Chondrocyte (in vitro differentiated cells): ENCODE results near the gene MED13L. TPM values are rescaled to one million over a fixed set of nuclear protein-coding genes. Genes with fewer than 3 reads are reported as not detected.

Experiments
- DNase-seq: peaks from one replicate; pipeline ENCODE4 v3.0.0; 2021; ENCODE audit warnings: mixed read lengths, low spot score
- H3K27ac Mint-ChIP-seq: one replicate; pipeline ENCODE4 v1.8.0; 2021; ENCODE audit warnings: mild to moderate bottlenecking, moderate library complexity, mixed read lengths; ENCODE audit not compliant: unreplicated experiment
- H3K27me3 Mint-ChIP-seq: 2 replicates; pipeline ENCODE4 v1.8.0; 2021; ENCODE audit warnings: low read depth, mixed read lengths
- H3K36me3 Mint-ChIP-seq: 2 replicates; pipeline ENCODE4 v1.8.0; 2021; ENCODE audit warnings: low read depth, mixed read lengths
- H3K4me1 Mint-ChIP-seq: 2 replicates; pipeline ENCODE4 v1.8.0; 2021; ENCODE audit warnings: low read depth, mild to moderate bottlenecking, mixed read lengths
- H3K4me3 Mint-ChIP-seq: one replicate; pipeline ENCODE4 v1.8.0; 2021; ENCODE audit warnings: mild to moderate bottlenecking, moderate library complexity, mixed read lengths; ENCODE audit not compliant: unreplicated experiment
- H3K9me3 Mint-ChIP-seq: 2 replicates; pipeline ENCODE4 v1.8.0; 2021; ENCODE audit warnings: low read depth, mixed read lengths
- total RNA-seq: library from RNA; stranded (reverse); gene quantifications from 3 replicates; pipeline ENCODE4 v1.2.1, GENCODE V29; 2021
- TF ChIP-seq, protein P1 (sequence below): fragments of 200-600 bp; sonication (generic); IDR thresholded peaks from 2 replicates; pipeline ENCODE4 v1.5.0; 2021; ENCODE audit warnings: antibody characterized with exemption, mild to moderate bottlenecking, moderate library complexity

MED13L gene
- total RNA-seq, 1 donor from 2014 or later, result 162 TPM

DNA sequence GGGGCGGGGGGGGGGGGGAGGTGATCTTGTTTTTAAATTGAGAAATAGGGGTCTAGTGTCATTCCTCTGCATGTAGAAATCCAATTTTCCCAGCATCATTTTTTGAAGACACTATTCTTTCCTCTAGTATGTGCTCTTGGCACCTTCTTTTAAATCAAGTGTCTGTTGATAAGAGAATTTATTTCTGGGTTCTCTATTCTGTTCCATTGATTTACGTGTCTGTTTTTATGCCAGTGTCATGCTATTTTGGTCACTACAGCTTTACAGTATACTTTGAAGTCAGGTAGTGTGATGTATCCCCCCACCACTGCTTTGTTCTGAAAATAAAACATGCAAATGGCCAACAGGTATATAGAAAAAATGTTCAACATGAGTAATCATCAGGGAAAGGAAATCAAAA is 252.7 kb downstream of the MED13L start:
- Mint-ChIP-seq H3K4me3 (no peak overlapping the region), H3K4me1 (peaks cover 33% of the 10 kb centered on the region), H3K27ac (no peak overlapping the region), H3K9me3 (no peaks in the 10 kb centered on the region), H3K36me3 (no peaks in the 10 kb centered on the region), H3K27me3 (no peaks in the 10 kb centered on the region)
- TF ChIP-seq, protein P1, sequence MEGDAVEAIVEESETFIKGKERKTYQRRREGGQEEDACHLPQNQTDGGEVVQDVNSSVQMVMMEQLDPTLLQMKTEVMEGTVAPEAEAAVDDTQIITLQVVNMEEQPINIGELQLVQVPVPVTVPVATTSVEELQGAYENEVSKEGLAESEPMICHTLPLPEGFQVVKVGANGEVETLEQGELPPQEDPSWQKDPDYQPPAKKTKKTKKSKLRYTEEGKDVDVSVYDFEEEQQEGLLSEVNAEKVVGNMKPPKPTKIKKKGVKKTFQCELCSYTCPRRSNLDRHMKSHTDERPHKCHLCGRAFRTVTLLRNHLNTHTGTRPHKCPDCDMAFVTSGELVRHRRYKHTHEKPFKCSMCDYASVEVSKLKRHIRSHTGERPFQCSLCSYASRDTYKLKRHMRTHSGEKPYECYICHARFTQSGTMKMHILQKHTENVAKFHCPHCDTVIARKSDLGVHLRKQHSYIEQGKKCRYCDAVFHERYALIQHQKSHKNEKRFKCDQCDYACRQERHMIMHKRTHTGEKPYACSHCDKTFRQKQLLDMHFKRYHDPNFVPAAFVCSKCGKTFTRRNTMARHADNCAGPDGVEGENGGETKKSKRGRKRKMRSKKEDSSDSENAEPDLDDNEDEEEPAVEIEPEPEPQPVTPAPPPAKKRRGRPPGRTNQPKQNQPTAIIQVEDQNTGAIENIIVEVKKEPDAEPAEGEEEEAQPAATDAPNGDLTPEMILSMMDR, result no peak
- DNase-seq, result no peak

DNA sequence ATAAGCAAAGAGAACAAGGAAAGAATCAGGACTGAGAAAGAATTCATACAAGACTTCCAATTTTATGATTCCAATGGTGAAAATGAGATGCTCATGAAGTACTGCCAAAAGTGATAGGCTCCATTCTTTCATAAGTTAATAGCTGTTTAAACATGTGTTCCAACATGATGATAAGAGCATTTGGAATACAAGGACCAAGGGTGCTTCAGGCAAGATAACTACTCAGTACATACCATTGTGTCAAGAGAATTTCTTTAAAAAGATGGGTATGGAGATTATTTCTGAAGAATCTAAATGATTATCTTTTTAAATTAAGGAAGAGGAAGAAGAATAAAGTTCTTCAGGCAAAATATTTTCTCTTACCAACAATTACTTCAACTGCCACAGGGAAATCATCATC is 258.1 kb downstream of the MED13L start:
- Mint-ChIP-seq H3K4me3 (no peak overlapping the region), H3K27ac (no peak overlapping the region), H3K36me3 (peaks cover 19% of the 10 kb centered on the region), H3K27me3 (no peaks in the 10 kb centered on the region), H3K4me1 (peaks cover 37% of the 10 kb centered on the region), H3K9me3 (no peaks in the 10 kb centered on the region)
- DNase-seq, result no peak
- TF ChIP-seq, protein P1, result no peak

DNA sequence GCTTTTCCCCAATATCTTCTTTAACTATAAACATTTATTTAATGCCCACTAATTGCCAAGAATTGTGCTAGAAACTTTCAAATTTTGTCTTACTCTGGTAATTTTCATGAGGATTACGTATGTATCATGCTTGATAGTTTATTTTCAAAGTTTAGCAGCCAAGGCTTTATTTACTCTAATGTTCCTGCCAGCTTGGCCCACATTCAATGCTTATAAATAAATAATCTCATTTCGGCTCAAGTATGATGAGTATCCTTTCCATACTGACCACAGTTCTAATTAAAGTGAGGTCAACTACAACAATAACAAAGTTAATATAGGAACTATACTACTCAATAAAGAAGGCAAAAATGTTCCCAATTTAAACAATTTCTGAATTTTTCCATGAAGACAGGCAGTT is 259.2 kb downstream of the MED13L start:
- no peak for DNase-seq
- TF ChIP-seq, protein P1, result no peak
- H3K27me3 Mint-ChIP-seq, result no peaks in the 10 kb centered on the region
- H3K36me3 Mint-ChIP-seq, result peaks cover 26% of the 10 kb centered on the region
- H3K9me3 Mint-ChIP-seq, result no peaks in the 10 kb centered on the region
- H3K4me3 Mint-ChIP-seq, result no peak overlapping the region
- H3K27ac Mint-ChIP-seq, result no peak overlapping the region
- H3K4me1 Mint-ChIP-seq, result peaks cover 29% of the 10 kb centered on the region

DNA sequence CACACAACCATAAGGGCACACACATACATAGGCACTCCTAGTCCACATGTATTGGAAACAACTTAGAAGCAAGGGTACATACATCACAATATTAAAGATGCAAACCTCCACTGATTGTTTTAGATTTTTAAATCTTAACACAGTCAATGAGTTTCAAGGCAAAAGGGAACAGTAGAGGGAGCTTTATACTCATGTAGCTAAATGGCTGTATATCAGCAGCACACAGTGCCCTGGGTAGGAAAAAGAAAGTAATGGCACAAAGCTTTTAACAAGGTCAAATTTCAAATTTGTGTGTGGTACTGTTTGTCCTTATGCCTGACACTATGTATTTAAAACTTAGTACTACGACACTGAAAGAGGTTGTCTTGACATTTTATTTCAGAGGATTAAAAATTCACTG is 262.0 kb downstream of the MED13L start:
- H3K9me3 Mint-ChIP-seq, result no peaks in the 10 kb centered on the region
- H3K27me3 Mint-ChIP-seq, result no peaks in the 10 kb centered on the region
- H3K4me3 Mint-ChIP-seq, result no peak overlapping the region
- H3K4me1 Mint-ChIP-seq, result peaks cover 17% of the 10 kb centered on the region
- no peak for DNase-seq
- TF ChIP-seq, protein P1, result peak; percentile 89
- H3K27ac Mint-ChIP-seq, result peak overlapping the region; percentile 8
- H3K36me3 Mint-ChIP-seq, result peaks cover 42% of the 10 kb centered on the region

DNA sequence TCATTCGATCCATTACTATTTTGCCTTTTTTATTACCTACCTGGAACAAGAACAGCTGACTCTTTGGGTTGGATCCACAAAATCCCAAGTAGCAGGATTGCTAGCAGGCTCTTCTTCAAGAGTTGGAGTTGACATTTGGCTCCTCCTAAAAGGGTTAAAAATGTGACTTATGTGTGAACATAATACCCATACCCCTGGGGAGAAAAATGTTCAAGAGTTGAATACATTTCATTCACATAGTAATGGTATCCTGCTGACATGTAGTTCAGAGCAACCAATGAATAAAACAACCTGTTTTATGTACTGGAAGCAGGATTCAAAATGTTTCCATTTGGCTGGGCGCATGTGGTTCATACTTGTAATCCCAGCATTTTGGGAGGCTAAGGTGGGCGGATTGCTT is 264.7 kb downstream of the MED13L start:
- no peak overlapping the region for H3K4me3 Mint-ChIP-seq
- peaks cover 49% of the 10 kb centered on the region for H3K36me3 Mint-ChIP-seq
- H3K4me1 Mint-ChIP-seq, result peaks cover 5% of the 10 kb centered on the region
- TF ChIP-seq, protein P1, result no peak
- no peaks in the 10 kb centered on the region for H3K9me3 Mint-ChIP-seq
- no peak for DNase-seq
- no peak overlapping the region for H3K27ac Mint-ChIP-seq
- H3K27me3 Mint-ChIP-seq, result no peaks in the 10 kb centered on the region
